NCI-H2029 treated with DMSO at 0.1 percent for 48 hours (cell line): ENCODE measurements around the gene CCDC196.

ENCODE experiments used
- DNase-seq: peaks from one replicate; lab custom pipeline; 2025; lab: John Stamatoyannopoulos, UW

CCDC196 gene

GRCh38 chr14:66485910-66486421 lies at the start of gene CCDC196:
CCDC196 (plus strand) TSS chr14:66486371; CDS start chr14:66486503, 132 bp downstream.
- DNase-seq, result no peak

GRCh38 chr14:66440801-66441200 lies 45.4 kb upstream of the CCDC196 start:
- DNase-seq, result no peak

- DNase-seq, result no peak
These were observed 43.1 kb upstream of the CCDC196 start for GRCh38 chr14:66442953-66443571.

- DNase-seq, result no peak
These were observed 42.4 kb upstream of the CCDC196 start for GRCh38 chr14:66443785-66444184.

- DNase-seq, result no peak
These were observed 41.8 kb upstream of the CCDC196 start for GRCh38 chr14:66444271-66444927.

- DNase-seq, result no peak
These were observed 40.2 kb upstream of the CCDC196 start for GRCh38 chr14:66445936-66446335.

GRCh38 chr14:66453469-66453868 lies 32.7 kb upstream of the CCDC196 start:
- DNase-seq, result no peak

GRCh38 chr14:66459603-66460002 lies 26.6 kb upstream of the CCDC196 start:
- no peak for DNase-seq

GRCh38 chr14:66464261-66464660 lies 21.9 kb upstream of the CCDC196 start:
- DNase-seq, result no peak

- DNase-seq, result no peak
These were observed 17.3 kb upstream of the CCDC196 start for GRCh38 chr14:66468778-66469367.

GRCh38 chr14:66471584-66471983 lies 14.6 kb upstream of the CCDC196 start:
- DNase-seq, result no peak

- DNase-seq, result no peak
These were observed 13.9 kb upstream of the CCDC196 start for GRCh38 chr14:66472251-66472650.

- no peak for DNase-seq
These were observed 12.9 kb upstream of the CCDC196 start for GRCh38 chr14:66473223-66473622.

GRCh38 chr14:66476964-66477363 lies 9.2 kb upstream of the CCDC196 start:
- no peak for DNase-seq

- DNase-seq, result no peak
These were observed 8.6 kb upstream of the CCDC196 start for GRCh38 chr14:66477567-66477966.

GRCh38 chr14:66482873-66483272 lies 3.3 kb upstream of the CCDC196 start:
- DNase-seq, result no peak

GRCh38 chr14:66483322-66483721 lies 2.8 kb upstream of the CCDC196 start:
- DNase-seq, result no peak

- no peak for DNase-seq
These were observed 1.1 kb upstream of the CCDC196 start for GRCh38 chr14:66485029-66485428.

- DNase-seq, result no peak
These were observed 993 bp downstream of the CCDC196 start for GRCh38 chr14:66487164-66487563.

GRCh38 chr14:66490143-66491111 lies 4.3 kb downstream of the CCDC196 start:
- DNase-seq, result no peak

GRCh38 chr14:66493750-66494149 lies 7.6 kb downstream of the CCDC196 start:
- no peak for DNase-seq
